Glutamatergic neuron (in vitro differentiated cells): Measurements from ENCODE around the gene ERFE. TPM values are rescaled to one million over a fixed set of nuclear protein-coding genes. Genes with fewer than 3 reads are reported as not detected.

Experiments used
- DNase-seq: peaks from one replicate; pipeline ENCODE4 v3.0.0; 2022
- H3K27ac Mint-ChIP-seq: one replicate; pipeline ENCODE4 v1.8.0; 2020; ENCODE audit warnings: mild to moderate bottlenecking, mixed read lengths, inconsistent platforms; ENCODE audit not compliant: unreplicated experiment
- H3K27me3 Mint-ChIP-seq: one replicate; pipeline ENCODE4 v1.8.0; 2020; ENCODE audit warnings: mild to moderate bottlenecking, moderate library complexity, mixed read lengths, inconsistent platforms; ENCODE audit not compliant: unreplicated experiment
- H3K36me3 Mint-ChIP-seq: one replicate; pipeline ENCODE4 v1.8.0; 2020; ENCODE audit warnings: mild to moderate bottlenecking, mixed read lengths, inconsistent platforms; ENCODE audit not compliant: unreplicated experiment
- H3K4me1 Mint-ChIP-seq: one replicate; pipeline ENCODE4 v1.8.0; 2020; ENCODE audit warnings: mild to moderate bottlenecking, low read depth, mixed read lengths, inconsistent platforms; ENCODE audit not compliant: unreplicated experiment
- H3K4me3 Mint-ChIP-seq: one replicate; pipeline ENCODE4 v1.8.0; 2020; ENCODE audit warnings: mild to moderate bottlenecking, mixed read lengths, inconsistent platforms; ENCODE audit not compliant: unreplicated experiment
- H3K9me3 Mint-ChIP-seq: one replicate; pipeline ENCODE4 v1.8.0; 2020; ENCODE audit warnings: mild to moderate bottlenecking, moderate library complexity, mixed read lengths, inconsistent platforms; ENCODE audit not compliant: unreplicated experiment
- total RNA-seq: library from RNA; stranded (reverse); fragmentation: NEBNext Ultra II Directional; extraction: Animal tissue kit (Norgen Biotek cat#: 25700); gene quantifications from one replicate; pipeline ENCODE4 v1.2.1, GENCODE V29; 2021; ENCODE audit not compliant: unreplicated experiment
- TF ChIP-seq, protein P1 (sequence below): fragments of 200-600 bp; sonication (generic); IDR thresholded peaks from one replicate; pipeline ENCODE4 v1.5.0; 2021; ENCODE audit not compliant: partially characterized antibody, unreplicated experiment

Gene ERFE
- total RNA-seq, 1 donor from 2014 or later = 12.2 TPM

DNA sequence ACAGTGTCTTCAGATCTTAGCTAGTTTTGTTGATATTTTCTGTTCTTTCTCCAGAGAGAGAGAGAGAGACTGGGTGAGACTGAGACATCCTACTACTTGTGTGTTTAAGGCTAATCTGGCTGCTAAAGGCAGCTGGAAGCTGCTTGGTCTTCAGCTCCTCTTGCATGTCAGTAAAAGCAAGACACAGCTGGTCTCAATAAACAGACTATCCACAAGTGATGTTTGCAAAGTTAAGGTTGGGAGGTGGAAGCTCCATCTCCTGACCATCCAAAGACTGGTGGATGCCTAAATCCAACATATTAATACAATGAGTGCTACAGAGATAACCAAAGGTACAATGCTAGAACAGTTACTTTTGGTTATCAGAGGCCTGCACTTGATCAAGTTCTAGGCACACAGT, 17.8 kb downstream of the ERFE start:
- no peaks in the 10 kb centered on the region for H3K36me3 Mint-ChIP-seq

DNA sequence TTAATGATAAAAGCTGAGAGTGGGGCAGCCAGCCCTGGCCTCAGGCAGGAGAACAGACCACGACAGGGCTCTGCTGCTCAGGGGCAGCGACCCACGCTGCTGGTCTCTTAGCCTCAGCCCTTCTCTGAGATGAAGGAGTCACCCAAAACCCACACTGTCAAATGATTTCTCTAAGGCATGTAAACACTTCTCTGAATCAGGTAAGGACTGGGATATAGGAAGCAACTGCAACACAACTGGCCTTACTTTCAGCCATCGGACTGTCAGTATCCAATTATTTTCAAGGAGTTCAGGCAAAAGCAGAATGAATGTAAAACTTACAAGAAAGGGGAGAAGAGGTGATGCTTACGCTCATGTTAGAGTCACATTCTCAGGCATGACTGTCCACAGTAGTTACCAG, 21.8 kb downstream of the ERFE start:
- Mint-ChIP-seq H3K9me3 (peaks cover 1% of the 10 kb centered on the region), H3K27ac (no peak overlapping the region), H3K4me1 (no peaks in the 10 kb centered on the region), H3K4me3 (no peak overlapping the region), H3K36me3 (peaks cover 5% of the 10 kb centered on the region), H3K27me3 (no peaks in the 10 kb centered on the region)
- TF ChIP-seq, protein P1, sequence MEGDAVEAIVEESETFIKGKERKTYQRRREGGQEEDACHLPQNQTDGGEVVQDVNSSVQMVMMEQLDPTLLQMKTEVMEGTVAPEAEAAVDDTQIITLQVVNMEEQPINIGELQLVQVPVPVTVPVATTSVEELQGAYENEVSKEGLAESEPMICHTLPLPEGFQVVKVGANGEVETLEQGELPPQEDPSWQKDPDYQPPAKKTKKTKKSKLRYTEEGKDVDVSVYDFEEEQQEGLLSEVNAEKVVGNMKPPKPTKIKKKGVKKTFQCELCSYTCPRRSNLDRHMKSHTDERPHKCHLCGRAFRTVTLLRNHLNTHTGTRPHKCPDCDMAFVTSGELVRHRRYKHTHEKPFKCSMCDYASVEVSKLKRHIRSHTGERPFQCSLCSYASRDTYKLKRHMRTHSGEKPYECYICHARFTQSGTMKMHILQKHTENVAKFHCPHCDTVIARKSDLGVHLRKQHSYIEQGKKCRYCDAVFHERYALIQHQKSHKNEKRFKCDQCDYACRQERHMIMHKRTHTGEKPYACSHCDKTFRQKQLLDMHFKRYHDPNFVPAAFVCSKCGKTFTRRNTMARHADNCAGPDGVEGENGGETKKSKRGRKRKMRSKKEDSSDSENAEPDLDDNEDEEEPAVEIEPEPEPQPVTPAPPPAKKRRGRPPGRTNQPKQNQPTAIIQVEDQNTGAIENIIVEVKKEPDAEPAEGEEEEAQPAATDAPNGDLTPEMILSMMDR = no peak
- no peak for DNase-seq

More for the DNA sequence above, 17.8 kb downstream of the ERFE start:
- H3K9me3 Mint-ChIP-seq = peaks cover 3% of the 10 kb centered on the region
- no peak overlapping the region for H3K27ac Mint-ChIP-seq
- H3K27me3 Mint-ChIP-seq = no peaks in the 10 kb centered on the region
- TF ChIP-seq, protein P1 = no peak
- H3K4me3 Mint-ChIP-seq = no peak overlapping the region
- DNase-seq = no peak
- peaks cover 1% of the 10 kb centered on the region for H3K4me1 Mint-ChIP-seq

DNA sequence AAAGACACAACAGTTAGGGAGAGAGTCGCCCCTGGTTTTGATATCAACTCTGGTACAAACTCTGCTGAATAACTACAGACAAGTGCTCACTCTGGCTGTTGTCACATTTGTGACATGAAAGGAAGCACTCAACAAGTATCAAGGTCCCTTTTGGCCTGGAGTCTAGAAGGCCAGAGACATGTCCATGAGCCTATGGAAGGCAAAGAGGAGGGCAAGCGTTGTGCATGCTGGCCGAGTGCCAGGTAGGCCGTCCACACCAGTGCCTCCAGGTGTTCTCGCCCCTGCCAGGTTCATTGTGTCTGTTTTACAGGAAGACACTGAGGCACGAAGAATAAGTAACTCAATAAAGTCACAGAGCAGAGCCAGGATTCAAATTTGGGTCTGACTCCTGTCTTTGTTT, 23.6 kb downstream of the ERFE start:
- Mint-ChIP-seq H3K36me3 (peaks cover 5% of the 10 kb centered on the region), H3K4me3 (no peak overlapping the region), H3K27ac (no peak overlapping the region), H3K27me3 (no peaks in the 10 kb centered on the region), H3K4me1 (no peaks in the 10 kb centered on the region), H3K9me3 (no peaks in the 10 kb centered on the region)
- DNase-seq = no peak
- TF ChIP-seq, protein P1 = no peak

DNA sequence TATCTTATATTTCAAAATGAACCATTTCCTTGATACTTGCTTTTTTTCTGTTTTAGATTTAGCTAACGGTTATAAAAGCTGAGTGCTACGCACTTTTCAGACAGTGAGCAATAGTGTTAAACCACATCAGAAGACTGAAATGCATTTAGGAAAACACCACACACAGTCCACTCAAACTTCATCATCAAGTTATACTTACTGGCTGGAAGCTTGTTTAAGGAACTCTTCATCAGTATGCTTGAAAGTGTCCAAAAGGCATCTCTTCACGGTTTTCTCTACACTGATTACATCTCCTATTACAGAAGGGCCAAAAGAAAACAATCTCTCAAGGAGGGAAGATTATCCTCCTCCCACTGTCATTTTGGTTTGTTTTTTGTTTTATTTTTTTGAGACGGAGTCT, 25.1 kb downstream of the ERFE start:
- Mint-ChIP-seq H3K27me3 (no peaks in the 10 kb centered on the region), H3K9me3 (no peaks in the 10 kb centered on the region), H3K27ac (no peak overlapping the region), H3K36me3 (peaks cover 5% of the 10 kb centered on the region), H3K4me1 (no peaks in the 10 kb centered on the region), H3K4me3 (no peak overlapping the region)
- DNase-seq = no peak
- TF ChIP-seq, protein P1 = no peak

DNA sequence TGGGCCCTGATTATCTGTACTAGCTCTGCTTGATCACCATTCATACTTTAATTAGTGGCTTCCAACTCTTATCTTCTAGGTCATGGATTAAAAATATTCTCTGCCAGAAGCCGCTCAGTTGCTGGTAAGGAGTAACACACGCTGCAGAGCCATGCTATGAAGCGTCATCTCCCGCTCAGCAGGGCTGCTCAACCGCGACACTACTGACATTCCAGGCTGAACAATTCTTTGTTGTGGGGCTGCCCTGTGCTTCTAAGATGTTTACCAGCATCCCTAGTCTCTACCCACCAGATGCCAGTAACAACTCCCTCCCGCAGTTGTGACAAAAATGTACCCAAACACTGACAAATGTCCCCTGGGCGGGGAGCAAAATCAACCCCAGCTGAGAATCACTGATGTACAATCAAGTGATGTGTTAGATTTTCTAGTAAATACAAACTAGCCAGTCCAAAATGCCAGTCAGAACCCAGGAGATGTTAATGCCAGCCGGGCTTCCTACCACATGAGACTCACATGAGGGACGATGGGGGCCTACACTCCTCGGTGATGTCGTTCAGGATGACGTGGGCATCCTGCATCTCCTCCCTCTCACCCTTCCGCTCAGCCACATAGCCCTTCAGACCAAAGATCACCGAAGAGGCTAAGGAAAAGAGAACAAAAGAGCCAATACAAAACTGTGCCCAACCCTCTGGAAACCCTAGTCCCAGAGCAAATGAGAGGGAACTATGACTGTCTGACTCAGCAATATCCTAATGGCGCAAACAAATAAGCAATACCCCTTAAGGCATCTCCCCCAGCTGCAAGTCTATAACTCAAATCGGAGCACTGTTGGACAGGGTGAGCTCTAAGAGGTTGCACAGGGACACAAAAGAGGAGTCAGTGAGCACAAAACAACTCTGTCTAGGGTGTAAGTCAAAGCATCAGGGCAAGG, 29.1 kb downstream of the ERFE start:
- TF ChIP-seq, protein P1 = no peak
- H3K27me3 Mint-ChIP-seq = no peaks in the 10 kb centered on the region
- no peaks in the 10 kb centered on the region for H3K36me3 Mint-ChIP-seq
- no peaks in the 10 kb centered on the region for H3K4me1 Mint-ChIP-seq
- H3K4me3 Mint-ChIP-seq = no peak overlapping the region
- H3K27ac Mint-ChIP-seq = peak overlapping the region; percentile 33
- H3K9me3 Mint-ChIP-seq = no peaks in the 10 kb centered on the region
- DNase-seq = no peak
